ENCODE data around the gene PPP1R12A.
"Not testable (repeated sequence)": the region's sequence is repeated elsewhere in the genome, so short reads cannot be mapped to it uniquely, and the experiment has no call there.

Gene PPP1R12A

DNA sequence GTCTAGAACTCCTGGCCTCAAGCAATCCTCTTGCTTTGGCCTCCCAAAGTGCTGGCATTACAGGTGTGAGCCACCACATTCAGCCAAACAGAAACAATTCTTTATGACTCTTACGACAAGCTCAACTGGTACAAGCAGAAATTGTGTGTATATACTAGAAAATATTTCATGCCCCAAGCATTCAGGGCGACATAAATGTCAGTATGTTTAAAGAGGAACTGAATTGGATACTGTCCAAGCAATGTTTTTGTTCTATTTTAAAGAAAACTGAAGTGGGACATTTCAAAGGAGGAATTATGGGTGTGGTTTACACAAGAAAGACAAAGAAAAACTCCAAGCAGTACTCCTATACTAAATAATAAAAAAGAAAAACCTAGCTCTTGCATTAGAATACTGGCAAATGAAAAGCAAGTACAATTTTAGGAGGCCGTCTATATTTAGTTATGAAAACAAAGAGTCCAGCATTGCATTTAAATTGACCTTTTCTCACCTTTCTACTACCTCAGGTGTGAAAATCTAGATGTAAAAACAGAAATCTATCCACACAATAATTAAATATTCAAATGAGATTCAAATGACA lies 48.9 kb downstream of the PPP1R12A start:
- Histone ChIP-seq H3K9ac (no peak overlapping the region), H3K4me1 (peaks cover 8% of the 10 kb centered on the region), H3K9me3 (ENCODE audit: control insufficient read depth, low read length) (no peaks in the 10 kb centered on the region), H3K27ac (no peak overlapping the region), H3K4me3 (ENCODE audit: low read depth, low read length) (no peak overlapping the region), H3K79me2 (peaks cover 30% of the 10 kb centered on the region), H3K4me2 (ENCODE audit: low read length) (no peak overlapping the region), H2AFZ (no peak overlapping the region), H3K36me3 (ENCODE audit: control insufficient read depth, insufficient read depth, low read length) (no peaks in the 10 kb centered on the region), H3K27me3 (ENCODE audit: control insufficient read depth, insufficient read depth, low read length) (no peaks in the 10 kb centered on the region)
- TF ChIP-seq, protein P1, sequence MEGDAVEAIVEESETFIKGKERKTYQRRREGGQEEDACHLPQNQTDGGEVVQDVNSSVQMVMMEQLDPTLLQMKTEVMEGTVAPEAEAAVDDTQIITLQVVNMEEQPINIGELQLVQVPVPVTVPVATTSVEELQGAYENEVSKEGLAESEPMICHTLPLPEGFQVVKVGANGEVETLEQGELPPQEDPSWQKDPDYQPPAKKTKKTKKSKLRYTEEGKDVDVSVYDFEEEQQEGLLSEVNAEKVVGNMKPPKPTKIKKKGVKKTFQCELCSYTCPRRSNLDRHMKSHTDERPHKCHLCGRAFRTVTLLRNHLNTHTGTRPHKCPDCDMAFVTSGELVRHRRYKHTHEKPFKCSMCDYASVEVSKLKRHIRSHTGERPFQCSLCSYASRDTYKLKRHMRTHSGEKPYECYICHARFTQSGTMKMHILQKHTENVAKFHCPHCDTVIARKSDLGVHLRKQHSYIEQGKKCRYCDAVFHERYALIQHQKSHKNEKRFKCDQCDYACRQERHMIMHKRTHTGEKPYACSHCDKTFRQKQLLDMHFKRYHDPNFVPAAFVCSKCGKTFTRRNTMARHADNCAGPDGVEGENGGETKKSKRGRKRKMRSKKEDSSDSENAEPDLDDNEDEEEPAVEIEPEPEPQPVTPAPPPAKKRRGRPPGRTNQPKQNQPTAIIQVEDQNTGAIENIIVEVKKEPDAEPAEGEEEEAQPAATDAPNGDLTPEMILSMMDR (IDR thresholded peaks at IDR 0.05), result no peak

- TF ChIP-seq, protein P1 (IDR thresholded peaks at IDR 0.05), result no peak
- Histone ChIP-seq H3K27me3 (ENCODE audit: control insufficient read depth, insufficient read depth, low read length) (no peaks in the 10 kb centered on the region), H3K4me3 (ENCODE audit: low read depth, low read length) (no peak overlapping the region), H3K79me2 (peaks cover 32% of the 10 kb centered on the region), H3K27ac (no peak overlapping the region), H3K4me2 (ENCODE audit: low read length) (peak overlapping the region; percentile 21), H2AFZ (no peak overlapping the region), H3K36me3 (ENCODE audit: control insufficient read depth, insufficient read depth, low read length) (no peaks in the 10 kb centered on the region), H3K9ac (no peak overlapping the region), H3K4me1 (peaks cover 11% of the 10 kb centered on the region), H3K9me3 (ENCODE audit: control insufficient read depth, low read length) (no peaks in the 10 kb centered on the region)
These were observed 50.4 kb downstream of the PPP1R12A start for GRCh38 chr12:79884401-79885006.

DNA sequence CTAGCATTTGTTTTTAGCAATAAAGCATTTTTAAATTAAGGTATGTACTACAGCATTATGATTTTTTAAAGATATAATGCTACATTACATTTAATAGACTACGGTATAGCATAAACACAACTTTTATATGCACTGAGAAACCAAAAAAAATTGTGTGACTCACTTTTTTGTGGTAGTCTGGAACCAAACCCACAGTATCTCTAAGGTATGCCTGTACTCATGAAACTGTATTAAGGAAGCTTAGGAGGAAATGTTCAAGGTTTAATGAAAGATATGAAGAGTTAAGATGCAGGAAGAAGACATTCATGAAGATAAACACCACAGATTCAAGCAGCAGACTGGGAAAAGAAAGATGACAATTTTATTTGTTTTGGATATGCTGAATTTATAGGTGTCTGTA lies 51.7 kb downstream of the PPP1R12A start:
- no peaks in the 10 kb centered on the region for H3K27me3 ChIP-seq (ENCODE audit: control insufficient read depth, insufficient read depth, low read length)
- H3K9ac ChIP-seq, result no peak overlapping the region
- peaks cover 39% of the 10 kb centered on the region for H3K79me2 ChIP-seq
- H3K36me3 ChIP-seq (ENCODE audit: control insufficient read depth, insufficient read depth, low read length), result no peaks in the 10 kb centered on the region
- H3K4me2 ChIP-seq (ENCODE audit: low read length), result no peak overlapping the region
- no peak overlapping the region for H3K4me3 ChIP-seq (ENCODE audit: low read depth, low read length)
- TF ChIP-seq, protein P1 (IDR thresholded peaks at IDR 0.05), result no peak
- H3K4me1 ChIP-seq, result peaks cover 11% of the 10 kb centered on the region
- H3K27ac ChIP-seq, result no peak overlapping the region
- no peak overlapping the region for H2AFZ ChIP-seq
- no peaks in the 10 kb centered on the region for H3K9me3 ChIP-seq (ENCODE audit: control insufficient read depth, low read length)

- no peaks in the 10 kb centered on the region for H3K27me3 ChIP-seq (ENCODE audit: control insufficient read depth, insufficient read depth, low read length)
- H2AFZ ChIP-seq, result no peak overlapping the region
- H3K36me3 ChIP-seq (ENCODE audit: control insufficient read depth, insufficient read depth, low read length), result no peaks in the 10 kb centered on the region
- H3K9me3 ChIP-seq (ENCODE audit: control insufficient read depth, low read length), result no peaks in the 10 kb centered on the region
- no peak overlapping the region for H3K27ac ChIP-seq
- H3K4me3 ChIP-seq (ENCODE audit: low read depth, low read length), result no peak overlapping the region
- peaks cover 38% of the 10 kb centered on the region for H3K79me2 ChIP-seq
- H3K9ac ChIP-seq, result no peak overlapping the region
- H3K4me1 ChIP-seq, result peaks cover 11% of the 10 kb centered on the region
- no peak overlapping the region for H3K4me2 ChIP-seq (ENCODE audit: low read length)
- TF ChIP-seq, protein P1 (IDR thresholded peaks at IDR 0.05), result no peak
These were observed 53.5 kb downstream of the PPP1R12A start for GRCh38 chr12:79881351-79881750.

GRCh38 chr12:79878506-79878905 lies 56.4 kb downstream of the PPP1R12A start:
- not testable (repeated sequence) for H3K27ac ChIP-seq; H3K9me3 ChIP-seq (ENCODE audit: control insufficient read depth, low read length); H3K4me2 ChIP-seq (ENCODE audit: low read length); H2AFZ ChIP-seq; H3K9ac ChIP-seq; H3K36me3 ChIP-seq (ENCODE audit: control insufficient read depth, insufficient read depth, low read length); H3K27me3 ChIP-seq (ENCODE audit: control insufficient read depth, insufficient read depth, low read length); H3K4me3 ChIP-seq (ENCODE audit: low read depth, low read length)
- H3K4me1 ChIP-seq, result peaks cover 12% of the 10 kb centered on the region
- peaks cover 35% of the 10 kb centered on the region for H3K79me2 ChIP-seq
